GM21717 (cell line): ENCODE measurements around the gene C2orf92.

Source experiments
- ATAC-seq: cut with Tn5 transposase; IDR thresholded peaks from one replicate; pipeline ENCODE4 v1.9.1; 2021; ENCODE audit warnings: mild to moderate bottlenecking, moderate library complexity; ENCODE audit not compliant: unreplicated experiment

C2orf92 gene

DNA sequence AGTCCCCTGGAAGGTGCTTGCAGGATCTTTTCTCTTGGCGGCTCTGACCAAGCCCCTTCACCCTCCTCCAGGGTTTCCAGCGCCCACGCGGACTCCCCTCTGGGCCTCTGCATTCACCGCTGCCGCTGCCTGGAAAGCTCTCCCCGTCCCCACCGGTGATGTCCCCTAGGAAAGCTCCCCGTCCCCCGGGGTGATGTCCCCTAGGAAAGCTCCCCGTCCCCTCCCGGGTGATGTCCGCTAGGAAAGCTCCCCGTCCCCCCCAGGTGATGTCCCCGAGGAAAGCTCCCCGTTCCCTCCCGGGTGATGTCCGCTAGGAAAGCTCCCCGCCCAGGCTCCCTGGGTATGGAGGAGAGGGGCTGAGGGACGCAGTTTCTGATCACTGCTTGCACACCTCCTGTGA, 71.7 kb downstream of the C2orf92 start:
- ATAC-seq: no peak

DNA sequence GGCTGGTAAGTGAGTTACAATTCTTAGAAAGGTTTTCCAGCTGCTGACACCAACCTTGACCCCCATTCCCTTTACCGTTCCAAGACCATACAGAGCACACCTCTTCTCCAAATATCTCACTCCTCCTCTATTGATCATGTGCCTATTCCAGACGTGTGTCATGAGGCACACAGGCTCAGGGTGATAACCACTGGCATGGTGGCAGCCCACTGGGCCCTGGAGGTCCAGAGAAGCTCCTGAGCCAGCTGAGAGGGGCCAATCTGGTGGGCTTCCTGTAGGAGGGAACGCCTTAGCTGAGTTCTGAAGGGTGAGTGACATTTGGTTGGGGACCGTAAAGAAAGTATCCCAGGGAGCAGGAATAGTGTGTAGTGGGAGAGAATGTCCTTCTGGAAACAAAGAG, 72.2 kb downstream of the C2orf92 start:
- no peak for ATAC-seq

DNA sequence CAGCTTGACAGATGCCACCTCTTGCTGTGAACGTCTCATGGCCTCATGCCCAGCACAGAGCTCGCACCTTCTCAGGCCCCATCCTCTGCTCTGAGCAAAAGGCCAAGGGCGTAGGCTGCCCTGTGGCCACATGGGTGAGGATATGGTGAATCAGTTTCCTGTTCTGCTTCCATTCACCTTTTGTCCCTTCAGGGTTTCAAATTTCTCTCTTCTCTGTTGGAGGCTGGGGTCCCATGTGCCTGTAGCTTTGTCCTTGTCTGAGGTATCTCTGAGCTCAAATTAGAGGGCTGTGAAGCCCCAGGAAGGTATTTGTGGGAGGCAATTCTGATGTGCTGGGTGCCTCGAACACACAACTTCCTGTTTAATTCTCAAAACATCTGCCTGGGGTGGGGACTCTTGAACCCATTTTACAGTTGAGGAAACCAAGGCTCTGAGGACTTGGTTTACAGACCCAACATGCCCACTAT, 72.9 kb downstream of the C2orf92 start:
- no peak for ATAC-seq

DNA sequence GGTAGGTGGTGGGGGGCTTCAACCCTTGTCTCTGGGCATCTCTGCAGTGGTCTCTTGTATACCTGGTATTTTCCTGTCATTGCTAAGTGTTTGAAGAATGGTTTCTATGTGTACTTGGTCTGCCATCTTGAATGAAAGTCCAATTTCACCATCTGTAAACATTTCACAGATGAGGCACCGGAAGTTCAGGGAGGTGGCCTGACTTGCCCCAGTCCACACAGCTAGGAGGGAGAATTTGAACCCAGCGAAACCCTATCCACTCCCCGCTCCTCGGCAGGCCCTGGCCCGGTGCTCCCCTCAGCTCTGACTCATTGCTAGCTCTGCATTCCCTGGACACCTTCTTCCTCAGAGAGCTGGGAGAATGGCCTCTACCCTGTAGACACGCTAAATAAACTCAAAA, 74.4 kb downstream of the C2orf92 start:
- ATAC-seq: no peak

DNA sequence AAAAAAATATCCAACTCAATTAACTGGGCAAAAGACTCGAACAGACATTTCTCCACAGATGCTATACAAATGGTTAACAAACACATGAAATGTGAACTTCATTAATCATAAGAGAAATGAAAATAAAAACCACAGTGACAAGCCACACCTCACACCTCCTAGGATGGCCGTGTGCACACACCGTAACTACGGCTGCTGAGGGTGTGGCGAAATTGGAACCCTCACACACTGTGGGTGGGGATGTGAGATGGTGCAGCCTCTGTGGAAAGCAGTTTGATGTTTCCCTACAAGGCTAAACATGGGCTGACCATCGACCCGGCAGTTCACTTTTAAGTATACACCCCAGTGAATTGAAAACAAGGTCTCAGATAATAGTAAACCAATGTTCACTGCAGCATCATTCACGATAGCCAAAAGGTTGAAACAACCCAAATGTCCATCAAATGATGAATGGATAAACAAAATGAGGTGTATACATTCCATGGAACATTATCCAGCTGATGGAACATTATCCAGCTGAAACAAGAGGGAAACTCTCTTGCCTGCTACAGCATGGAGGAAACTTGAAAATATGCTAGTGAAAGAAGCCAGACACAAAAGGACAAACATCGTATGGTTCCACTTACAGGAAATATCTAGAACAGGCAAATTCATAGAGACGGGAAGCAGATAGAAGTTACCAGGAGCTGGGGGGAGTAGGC, 76.1 kb downstream of the C2orf92 start:
- no peak for ATAC-seq

DNA sequence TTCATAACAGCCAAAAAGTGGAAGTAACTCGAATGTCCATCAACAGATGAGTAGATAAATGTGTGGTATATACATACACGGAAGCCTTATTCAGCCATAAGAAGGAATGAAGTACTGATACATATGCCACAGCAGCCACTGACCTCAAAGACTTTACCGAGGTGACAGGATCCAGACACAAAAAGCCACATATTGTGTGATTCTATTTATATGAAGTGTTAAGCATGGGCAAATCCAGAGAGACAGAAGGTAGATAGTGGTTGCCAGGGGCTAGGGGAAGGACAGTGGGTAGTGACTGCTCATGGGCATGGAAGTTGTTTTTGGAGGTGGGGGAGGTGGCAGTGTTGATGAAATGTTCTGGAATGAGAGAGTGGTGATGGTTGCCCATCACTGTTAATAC, 77.8 kb downstream of the C2orf92 start:
- no peak for ATAC-seq

DNA sequence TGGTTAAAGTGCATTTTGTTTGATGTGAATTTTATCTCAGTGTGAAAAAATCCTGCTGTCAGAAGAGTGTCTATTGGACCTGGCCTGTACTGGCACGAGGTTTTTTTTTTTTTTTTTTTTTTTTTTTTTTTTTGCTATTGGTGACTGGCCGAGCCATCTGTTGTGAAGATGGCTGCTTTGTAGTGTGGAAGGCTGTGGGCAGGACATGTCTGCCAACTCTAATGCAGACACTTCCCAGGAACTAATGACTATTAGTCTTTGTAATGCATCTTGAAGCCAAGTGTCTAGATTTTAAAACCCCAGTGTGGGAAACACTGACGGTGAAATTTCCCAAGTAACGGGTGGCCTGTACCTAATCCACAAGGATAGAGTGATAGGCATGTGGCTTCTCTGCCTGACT, 78.2 kb downstream of the C2orf92 start:
- ATAC-seq: no peak

DNA sequence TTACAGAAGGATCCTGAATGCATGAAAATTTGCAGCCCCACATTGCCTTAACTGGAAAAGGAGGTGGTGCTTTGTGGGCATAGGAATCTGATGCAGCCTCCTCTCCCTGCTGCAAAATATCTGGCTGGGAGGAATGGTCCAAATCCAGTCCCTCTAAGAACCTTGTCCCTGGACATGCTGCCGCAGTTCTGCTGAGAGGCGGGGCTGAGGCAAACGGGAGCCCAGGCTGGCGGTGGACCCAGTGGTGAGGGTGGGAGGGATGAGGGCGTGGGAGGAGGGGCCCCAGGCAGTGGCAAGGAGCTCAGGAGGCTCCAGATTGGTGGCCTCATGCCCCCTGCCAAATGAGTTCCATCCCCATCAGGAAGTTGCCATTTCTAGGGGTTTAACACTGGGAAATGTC, 80.1 kb downstream of the C2orf92 start:
- no peak for ATAC-seq

DNA sequence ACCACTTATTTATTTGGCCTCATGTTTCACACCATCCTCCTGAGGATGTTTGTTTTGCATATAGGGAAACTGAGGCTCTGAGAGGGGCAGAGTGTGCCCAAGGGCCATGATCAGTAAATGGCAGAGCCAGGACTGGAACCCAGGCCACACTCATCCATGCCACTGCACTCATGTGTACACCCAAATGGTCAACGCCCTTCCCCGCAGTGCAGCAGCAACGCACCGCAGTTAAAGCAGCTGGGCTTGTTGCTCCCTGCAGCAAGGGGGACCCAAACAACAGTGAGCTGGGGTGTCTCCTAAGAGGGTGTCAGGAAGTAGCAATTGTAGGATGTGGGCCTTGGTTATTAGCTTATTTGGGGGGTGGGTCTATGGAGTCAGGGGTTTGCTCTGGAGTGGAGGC, 80.5 kb downstream of the C2orf92 start:
- no peak for ATAC-seq

DNA sequence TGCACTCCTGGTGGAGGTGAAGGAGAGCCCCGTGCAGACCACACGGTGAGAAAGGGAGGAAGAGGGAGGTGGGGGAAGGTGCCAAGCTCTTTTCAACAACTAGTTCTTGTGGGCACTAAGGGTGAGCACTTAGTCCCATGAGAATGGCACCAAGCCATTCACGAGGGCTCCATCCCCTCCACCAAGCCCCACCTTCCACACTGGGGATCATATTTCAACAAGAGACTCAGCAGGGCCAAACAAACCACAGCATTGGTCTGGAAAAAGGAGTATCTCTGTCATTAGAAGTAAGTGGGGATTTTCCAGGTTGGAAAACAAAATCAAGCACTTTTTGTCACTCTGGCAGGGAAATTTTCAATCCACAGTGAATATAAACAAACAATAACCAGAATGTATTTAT, 82.2 kb downstream of the C2orf92 start:
- no peak for ATAC-seq
